Large intestine (tissue), 12 donors: ENCODE data around the gene COL8A2. TPM values are rescaled to one million over a fixed set of nuclear protein-coding genes. Genes with fewer than 3 reads are reported as not detected.

Experiments
- DNase-seq, 2 donors: peaks; one replicate each; pipeline versions ENCODE4 v3.0.0 to v3.0.0-alpha.2; 2013
- H3K27ac ChIP-seq: one replicate; pipeline ENCODE4 v1.5.1; 2013; ENCODE audit warnings: low read length
- H3K27me3 ChIP-seq: 2 replicates; pipeline ENCODE4 v1.6.1; 2013; ENCODE audit warnings: low read length; ENCODE audit not compliant: control insufficient read depth, insufficient read depth
- H3K36me3 ChIP-seq: 2 replicates; pipeline ENCODE4 v1.6.1; 2013; ENCODE audit warnings: low read length; ENCODE audit not compliant: control insufficient read depth, insufficient read depth
- H3K4me1 ChIP-seq: one replicate; pipeline ENCODE4 v1.6.1; 2013; ENCODE audit warnings: low read length; ENCODE audit not compliant: control insufficient read depth, insufficient read depth
- H3K4me3 ChIP-seq: one replicate; pipeline ENCODE4 v1.5.1; 2013; ENCODE audit warnings: low read length
- H3K9me3 ChIP-seq: one replicate; pipeline ENCODE4 v1.6.1; 2013; ENCODE audit warnings: mild to moderate bottlenecking, low read depth, low read length, moderate library complexity; ENCODE audit not compliant: control insufficient read depth
- WGBS: methylation state at CpG from one replicate; pipeline ENCODE4 v1.1.5; 2013; ENCODE audit warnings: low lambda C conversion rate; ENCODE audit not compliant: insufficient coverage; 5-methylcytosine and 5-hydroxymethylcytosine counted together
- long read RNA-seq, 11 donors: transcript quantifications; one replicate each; lab custom pipeline, GENCODE V29; 2026
- polyA plus RNA-seq: library from polyadenylated mRNA; unstranded; fragments of 120-200 nt; gene quantifications from one replicate; pipeline ENCODE4 v1.2.1, GENCODE V29; 2013

Gene COL8A2
- polyA plus RNA-seq: 1.8 TPM
- long read RNA-seq, donor 1: 0 reads
- long read RNA-seq, donor 2: 0 reads
- long read RNA-seq, donor 3: 0 reads
- long read RNA-seq, donor 4: 0 reads
- long read RNA-seq, donor 5: 0 reads
- long read RNA-seq, donor 6: 0 reads
- long read RNA-seq, donor 7, full-length matches to known transcripts: 1 of 1 reads
- long read RNA-seq, donor 7, partial matches to known transcripts: 0 of 1 reads
- long read RNA-seq, donor 7, other reads (novel, unspliced or antisense): 0 of 1 reads
- long read RNA-seq, donor 8: 0 reads
- long read RNA-seq, donor 9: 0 reads
- long read RNA-seq, donor 10: 0 reads
- long read RNA-seq, donor 11, full-length matches to known transcripts: 1 of 1 reads
- long read RNA-seq, donor 11, partial matches to known transcripts: 0 of 1 reads
- long read RNA-seq, donor 11, other reads (novel, unspliced or antisense): 0 of 1 reads

GRCh38 chr1:36125129-36125991 is at the start of gene COL8A2:
Gene COL8A2 (minus strand): TSS chr1:36125222. CDS start chr1:36100242, 24,980 bp downstream.
- H3K27ac ChIP-seq: no peak within 1 kb of the TSS
- peaks cover 41% of the 10 kb centered on the region for H3K27me3 ChIP-seq
- peak within 1 kb of the TSS; percentile 16 for H3K4me3 ChIP-seq
- peak in 1 of 2 donors; percentile 37 for DNase-seq
- WGBS: no CpG with 5 or more reads among the region's 77 CpGs
- no peaks in the 10 kb centered on the region for H3K36me3 ChIP-seq
- no peaks in the 10 kb centered on the region for H3K9me3 ChIP-seq
- peaks cover 13% of the 10 kb centered on the region for H3K4me1 ChIP-seq

- H3K4me3 ChIP-seq: no peak overlapping the region
- H3K9me3 ChIP-seq: no peaks in the 10 kb centered on the region
- H3K36me3 ChIP-seq: peaks cover 72% of the 10 kb centered on the region
- no CpG with 5 or more reads among the region's 11 CpGs for whole genome bisulfite sequencing
- H3K27ac ChIP-seq: no peak overlapping the region
- H3K27me3 ChIP-seq: no peaks in the 10 kb centered on the region
- no peak for DNase-seq
- peaks cover 15% of the 10 kb centered on the region for H3K4me1 ChIP-seq
These were observed 49.7 kb upstream of the COL8A2 start for GRCh38 chr1:36174713-36175112.

GRCh38 chr1:36172983-36173382 is 48.0 kb upstream of the COL8A2 start:
- no peak overlapping the region for H3K4me3 ChIP-seq
- H3K9me3 ChIP-seq: no peaks in the 10 kb centered on the region
- no CpG with 5 or more reads among the region's 2 CpGs for WGBS
- H3K36me3 ChIP-seq: peaks cover 65% of the 10 kb centered on the region
- DNase-seq: no peak
- H3K27ac ChIP-seq: no peak overlapping the region
- H3K4me1 ChIP-seq: peaks cover 3% of the 10 kb centered on the region
- no peaks in the 10 kb centered on the region for H3K27me3 ChIP-seq

GRCh38 chr1:36172017-36172747 is 47.2 kb upstream of the COL8A2 start:
- WGBS: 100% methylated on average over 4 of the region's 21 CpGs
- Histone ChIP-seq H3K27ac (no peak overlapping the region), H3K36me3 (peaks cover 58% of the 10 kb centered on the region)

GRCh38 chr1:36170643-36171412 is 45.8 kb upstream of the COL8A2 start:
- no peaks in the 10 kb centered on the region for H3K9me3 ChIP-seq
- no peak overlapping the region for H3K4me3 ChIP-seq
- no peak overlapping the region for H3K27ac ChIP-seq
- H3K4me1 ChIP-seq: no peaks in the 10 kb centered on the region
- peaks cover 48% of the 10 kb centered on the region for H3K36me3 ChIP-seq
- H3K27me3 ChIP-seq: no peaks in the 10 kb centered on the region
- DNase-seq: no peak
- 86% methylated on average over 1 of the region's 12 CpGs for WGBS

More at GRCh38 chr1:36172017-36172747, 47.2 kb upstream of the COL8A2 start:
- DNase-seq: no peak
- H3K4me1 ChIP-seq: no peaks in the 10 kb centered on the region
- H3K9me3 ChIP-seq: no peaks in the 10 kb centered on the region
- no peaks in the 10 kb centered on the region for H3K27me3 ChIP-seq
- H3K4me3 ChIP-seq: no peak overlapping the region

GRCh38 chr1:36168514-36168913 is 43.5 kb upstream of the COL8A2 start:
- no CpG with 5 or more reads among the region's 3 CpGs for WGBS
- H3K27ac ChIP-seq: no peak overlapping the region
- no peaks in the 10 kb centered on the region for H3K9me3 ChIP-seq
- no peak overlapping the region for H3K4me3 ChIP-seq
- no peaks in the 10 kb centered on the region for H3K4me1 ChIP-seq
- H3K36me3 ChIP-seq: peaks cover 32% of the 10 kb centered on the region
- H3K27me3 ChIP-seq: no peaks in the 10 kb centered on the region
- peak in 1 of 2 donors; percentile 75 for DNase-seq

- no peaks in the 10 kb centered on the region for H3K27me3 ChIP-seq
- H3K36me3 ChIP-seq: peaks cover 19% of the 10 kb centered on the region
- H3K27ac ChIP-seq: no peak overlapping the region
- WGBS: no CpG with 5 or more reads among the region's 15 CpGs
- no peak overlapping the region for H3K4me3 ChIP-seq
- no peak for DNase-seq
- H3K4me1 ChIP-seq: no peaks in the 10 kb centered on the region
- H3K9me3 ChIP-seq: no peaks in the 10 kb centered on the region
These were observed 42.2 kb upstream of the COL8A2 start for GRCh38 chr1:36166938-36167905.

- Histone ChIP-seq H3K4me1 (peaks cover 6% of the 10 kb centered on the region), H3K27ac (no peak overlapping the region)
- 100% methylated on average over 1 of the region's 4 CpGs for WGBS
These were observed 41.1 kb upstream of the COL8A2 start for GRCh38 chr1:36166136-36166535.

GRCh38 chr1:36165145-36165544 is 40.1 kb upstream of the COL8A2 start:
- DNase-seq: no peak
- Histone ChIP-seq H3K4me3 (no peak overlapping the region), H3K27ac (no peak overlapping the region), H3K4me1 (peaks cover 12% of the 10 kb centered on the region), H3K36me3 (peaks cover 1% of the 10 kb centered on the region), H3K9me3 (no peaks in the 10 kb centered on the region), H3K27me3 (no peaks in the 10 kb centered on the region)
- 67% methylated on average over 1 of the region's 1 CpG for WGBS

More at GRCh38 chr1:36166136-36166535, 41.1 kb upstream of the COL8A2 start:
- H3K9me3 ChIP-seq: no peaks in the 10 kb centered on the region
- H3K36me3 ChIP-seq: peaks cover 9% of the 10 kb centered on the region
- no peak for DNase-seq
- no peaks in the 10 kb centered on the region for H3K27me3 ChIP-seq
- H3K4me3 ChIP-seq: no peak overlapping the region
